Hepatocyte (in vitro differentiated cells): Measurements from ENCODE around the gene RGS6.

Experiments
- EZH2 ChIP-seq: fragments of 200-600 bp; sonication (generic); IDR thresholded peaks from 2 replicates; pipeline ENCODE4 v1.6.1; 2016; ENCODE audit warnings: antibody characterized with exemption, mild to moderate bottlenecking, borderline replicate concordance
- TF ChIP-seq, protein P1 (sequence below): fragments of 200-600 bp; sonication (generic); IDR thresholded peaks from 2 replicates; pipeline ENCODE4 v1.5.1; 2016; ENCODE audit warnings: antibody characterized with exemption, mild to moderate bottlenecking; ENCODE audit not compliant: poor library complexity

DNA sequence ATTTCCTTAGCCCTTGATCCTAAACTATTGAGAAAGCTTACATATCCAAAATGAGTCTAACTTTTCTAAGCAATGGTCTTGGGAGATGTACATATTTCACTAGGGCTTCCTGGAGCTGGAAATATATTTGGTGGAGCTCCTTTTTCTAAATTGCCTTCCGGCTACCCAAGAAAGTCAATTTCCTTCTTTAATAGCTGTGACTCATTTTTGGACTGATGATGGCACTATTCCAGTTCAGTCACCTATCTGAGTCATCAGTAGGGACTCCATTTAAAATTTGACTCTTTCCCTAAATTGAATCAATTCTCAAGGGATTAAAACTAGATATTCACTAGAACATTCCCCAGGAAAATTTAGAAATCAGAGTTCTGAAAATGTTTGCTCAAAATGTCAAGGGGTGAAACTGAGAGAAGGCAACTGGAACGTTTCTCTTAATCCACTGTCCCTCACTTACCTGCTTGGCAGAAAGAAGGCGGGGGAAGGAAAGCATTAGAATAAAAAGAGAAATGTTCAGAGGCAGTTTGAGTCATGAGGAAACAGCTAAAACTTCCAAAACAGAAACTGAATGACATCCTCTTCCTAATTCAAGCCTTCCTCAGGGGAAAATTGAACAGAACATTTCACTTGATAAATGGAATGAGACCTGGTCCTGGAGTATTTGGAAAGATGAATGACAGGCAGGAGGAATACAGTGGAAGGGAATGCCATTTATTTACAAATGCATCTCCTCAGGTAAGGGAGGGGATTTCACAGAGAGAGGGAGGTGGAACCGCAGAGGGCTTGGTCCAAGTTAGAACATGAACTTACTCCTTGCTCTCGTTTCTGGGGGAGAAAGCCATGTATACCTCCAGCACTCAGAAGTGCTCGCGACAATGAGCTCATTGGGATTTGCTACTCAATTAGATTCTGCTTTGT, 91.2 kb downstream of the RGS6 start:
- TF ChIP-seq, protein P1, sequence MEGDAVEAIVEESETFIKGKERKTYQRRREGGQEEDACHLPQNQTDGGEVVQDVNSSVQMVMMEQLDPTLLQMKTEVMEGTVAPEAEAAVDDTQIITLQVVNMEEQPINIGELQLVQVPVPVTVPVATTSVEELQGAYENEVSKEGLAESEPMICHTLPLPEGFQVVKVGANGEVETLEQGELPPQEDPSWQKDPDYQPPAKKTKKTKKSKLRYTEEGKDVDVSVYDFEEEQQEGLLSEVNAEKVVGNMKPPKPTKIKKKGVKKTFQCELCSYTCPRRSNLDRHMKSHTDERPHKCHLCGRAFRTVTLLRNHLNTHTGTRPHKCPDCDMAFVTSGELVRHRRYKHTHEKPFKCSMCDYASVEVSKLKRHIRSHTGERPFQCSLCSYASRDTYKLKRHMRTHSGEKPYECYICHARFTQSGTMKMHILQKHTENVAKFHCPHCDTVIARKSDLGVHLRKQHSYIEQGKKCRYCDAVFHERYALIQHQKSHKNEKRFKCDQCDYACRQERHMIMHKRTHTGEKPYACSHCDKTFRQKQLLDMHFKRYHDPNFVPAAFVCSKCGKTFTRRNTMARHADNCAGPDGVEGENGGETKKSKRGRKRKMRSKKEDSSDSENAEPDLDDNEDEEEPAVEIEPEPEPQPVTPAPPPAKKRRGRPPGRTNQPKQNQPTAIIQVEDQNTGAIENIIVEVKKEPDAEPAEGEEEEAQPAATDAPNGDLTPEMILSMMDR = no peak
- TF ChIP-seq EZH2 = no peak
